ENCODE results near the gene TK1. TPM values are rescaled to one million over a fixed set of nuclear protein-coding genes. Genes with fewer than 3 reads are reported as not detected.

TK1 gene
- total RNA-seq, 1 experiment from 2014 or later = 72.5 TPM

- TF ChIP-seq ARID4B (CRISPR knock-in tag; IDR thresholded peaks at IDR 0.05; ENCODE audit: borderline replicate concordance) (no peak), JAZF1 (CRISPR knock-in tag; IDR thresholded peaks at IDR 0.05) (no peak)
These were observed 27.8 kb upstream of the TK1 start (continued) for GRCh38 chr17:78214706-78215061.

GRCh38 chr17:78214016-78214705 is 27.3 kb upstream of the TK1 start, which contains the start of gene BIRC5:
Gene BIRC5 (plus strand): TSS chr17:78214253. CDS start chr17:78214317, 64 bp downstream.
- Mint-ChIP-seq H3K4me1 (peaks cover 15% of the 10 kb centered on the region), H3K27me3 (ENCODE audit: low read depth) (peaks cover 5% of the 10 kb centered on the region; the same call in 1 of the 2 replicates), H3K36me3 (peaks cover 23% of the 10 kb centered on the region), H3K4me3 (peak within 1 kb of the TSS; percentile 98), H3K27ac (peak within 1 kb of the TSS; percentile 87), H3K9me3 (no peaks in the 10 kb centered on the region)
- DNase-seq (ENCODE audit: low spot score) (peak; percentile 90), ATAC-seq (peak; percentile 97)
- CTCF ChIA-PET = interaction anchor here (0.7 to 2.1 kb wide), 5 partner anchors 27 to 208 kb away, joined by 3 to 10 read pairs (median 4); partner anchors contain the start of genes AFMID and TK1
- POLR2A ChIA-PET = interaction anchor here (0.7 kb wide), 2 partner anchors 12 to 147 kb away, joined by 4 to 5 read pairs; no protein-coding TSS in a partner anchor
- TF ChIP-seq USF1 (CRISPR knock-in tag; IDR thresholded peaks at IDR 0.05) (peak; percentile 61; the same call in 1 of the 2 replicates), ZNF121 (CRISPR knock-in tag; IDR thresholded peaks at IDR 0.05) (no peak), ZNF232 (CRISPR knock-in tag; IDR thresholded peaks at IDR 0.05) (peak; percentile 57), E2F4 (CRISPR knock-in tag; IDR thresholded peaks at IDR 0.05; ENCODE audit: borderline replicate concordance, low read depth) (peak; percentile 100), E2F5 (CRISPR knock-in tag; IDR thresholded peaks at IDR 0.05) (peak; percentile 92; the same call in 1 of the 2 replicates), ZNF416 (CRISPR knock-in tag; IDR thresholded peaks at IDR 0.05) (no peak), TP53 (CRISPR knock-in tag; IDR thresholded peaks at IDR 0.05) (no peak), TEAD4 (CRISPR knock-in tag; IDR thresholded peaks at IDR 0.05) (0 out of 2 replicates have a peak, but pooled peaks have one; percentile 22), ZNF532 (CRISPR knock-in tag; IDR thresholded peaks at IDR 0.05; ENCODE audit: borderline replicate concordance) (no peak), CTCF (IDR thresholded peaks at IDR 0.05) (no peak), ZNF281 (CRISPR knock-in tag; IDR thresholded peaks at IDR 0.05) (peak; percentile 80; the same call in 1 of the 2 replicates), MYBL2 (CRISPR knock-in tag; IDR thresholded peaks at IDR 0.05) (peak; percentile 100), ESRRA (CRISPR knock-in tag; IDR thresholded peaks at IDR 0.05; ENCODE audit: borderline replicate concordance) (no peak), NR2C2 (CRISPR knock-in tag; IDR thresholded peaks at IDR 0.05) (0 out of 2 replicates have a peak, but pooled peaks have one; percentile 44), ZMAT4 (CRISPR knock-in tag; IDR thresholded peaks at IDR 0.05) (no peak)

Measured in WTC11 (cell line).